ENCODE results near the gene IGFBP4.

IGFBP4 gene

GRCh38 chr17:40474419-40475002 is 31.3 kb downstream of the IGFBP4 start:
- no peak for TF ChIP-seq CTCF (IDR thresholded peaks at IDR 0.05; ENCODE audit: extremely low read depth, missing control alignments)
- no peak for DNase-seq (ENCODE audit: low spot score)

GRCh38 chr17:40475234-40475908 is 32.1 kb downstream of the IGFBP4 start:
- DNase-seq (ENCODE audit: low spot score): no peak
- no peak for TF ChIP-seq CTCF (IDR thresholded peaks at IDR 0.05; ENCODE audit: extremely low read depth, missing control alignments)

GRCh38 chr17:40477796-40478195 is 34.5 kb downstream of the IGFBP4 start:
- no peak for DNase-seq (ENCODE audit: low spot score)
- no peak for TF ChIP-seq CTCF (IDR thresholded peaks at IDR 0.05; ENCODE audit: extremely low read depth, missing control alignments)

GRCh38 chr17:40478486-40478885 is 35.2 kb downstream of the IGFBP4 start:
- DNase-seq (ENCODE audit: low spot score): no peak
- TF ChIP-seq CTCF (IDR thresholded peaks at IDR 0.05; ENCODE audit: extremely low read depth, missing control alignments): no peak

- DNase-seq (ENCODE audit: low spot score): no peak
Observed at GRCh38 chr17:40479754-40480480, 36.7 kb downstream of the IGFBP4 start.

GRCh38 chr17:40480501-40481003 is 37.3 kb downstream of the IGFBP4 start:
- peak; percentile 47 for DNase-seq (ENCODE audit: low spot score)
- no peak for TF ChIP-seq CTCF (IDR thresholded peaks at IDR 0.05; ENCODE audit: extremely low read depth, missing control alignments)

More at GRCh38 chr17:40479754-40480480, 36.7 kb downstream of the IGFBP4 start:
- TF ChIP-seq CTCF (IDR thresholded peaks at IDR 0.05; ENCODE audit: extremely low read depth, missing control alignments): no peak

GRCh38 chr17:40481106-40481505 is 37.9 kb downstream of the IGFBP4 start:
- TF ChIP-seq CTCF (IDR thresholded peaks at IDR 0.05; ENCODE audit: extremely low read depth, missing control alignments): no peak
- no peak for DNase-seq (ENCODE audit: low spot score)
